ENCODE data around the gene FBXL3. TPM values are rescaled to one million over a fixed set of nuclear protein-coding genes. Genes with fewer than 3 reads are reported as not detected.

The FBXL3 gene, protein sequence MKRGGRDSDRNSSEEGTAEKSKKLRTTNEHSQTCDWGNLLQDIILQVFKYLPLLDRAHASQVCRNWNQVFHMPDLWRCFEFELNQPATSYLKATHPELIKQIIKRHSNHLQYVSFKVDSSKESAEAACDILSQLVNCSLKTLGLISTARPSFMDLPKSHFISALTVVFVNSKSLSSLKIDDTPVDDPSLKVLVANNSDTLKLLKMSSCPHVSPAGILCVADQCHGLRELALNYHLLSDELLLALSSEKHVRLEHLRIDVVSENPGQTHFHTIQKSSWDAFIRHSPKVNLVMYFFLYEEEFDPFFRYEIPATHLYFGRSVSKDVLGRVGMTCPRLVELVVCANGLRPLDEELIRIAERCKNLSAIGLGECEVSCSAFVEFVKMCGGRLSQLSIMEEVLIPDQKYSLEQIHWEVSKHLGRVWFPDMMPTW
- total RNA-seq (56.0 and 61.8 TPM in 2 replicates), polyA plus RNA-seq (33.0 and 48.5 TPM in 2 replicates), polyA minus RNA-seq (ENCODE audit: low replicate concordance) (12.2 and 15.1 TPM in 2 replicates)
- 25.7 and 34.9 TPM in 2 replicates for polyA plus RNA-seq (2012)

DNA sequence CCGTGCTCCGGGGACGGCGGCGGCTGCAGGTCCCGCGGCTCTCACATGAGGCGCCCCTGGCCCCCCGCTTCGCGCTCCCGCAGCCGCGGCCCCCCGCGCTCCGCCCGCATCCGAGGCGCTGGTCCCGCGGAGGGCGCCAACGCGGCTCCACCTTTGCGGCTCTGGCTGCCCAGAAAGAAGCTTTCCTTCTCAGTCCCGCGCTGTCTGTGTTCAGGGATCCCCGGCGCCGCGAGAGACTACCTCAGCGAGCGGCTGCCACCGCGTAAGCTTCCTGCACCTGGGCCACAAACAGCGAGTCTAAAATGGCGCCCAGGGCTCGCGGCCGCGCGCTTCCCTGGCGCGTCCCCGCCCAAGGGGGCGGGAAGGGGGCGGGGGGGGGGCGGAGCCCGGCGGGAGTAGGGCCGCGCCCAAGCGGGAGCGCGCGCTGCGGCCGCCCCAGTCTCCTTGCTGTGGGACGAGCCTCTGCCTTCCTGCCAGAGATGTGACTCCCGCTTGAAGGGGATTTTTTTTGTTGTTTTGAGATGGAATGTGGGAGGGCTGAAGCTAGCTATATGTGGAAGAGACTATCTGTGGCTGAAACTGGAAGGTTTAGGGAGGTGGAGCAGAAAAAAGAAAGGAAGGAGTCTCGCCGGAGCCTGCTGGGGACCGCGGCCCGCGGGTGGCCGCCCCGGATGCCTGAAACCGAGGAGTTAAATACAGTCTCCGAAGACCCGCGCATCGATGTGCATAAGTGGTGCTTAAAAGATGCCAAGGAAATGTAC, at the start of gene FBXL3:
Gene FBXL3 (minus strand): TSS at position 299 of the 761 bp plus-strand sequence. CDS start 5,299 bp downstream, outside the sequence.
- peaks cover 45% of the 10 kb centered on the region for H3K79me2 ChIP-seq (ENCODE audit: control insufficient read depth, insufficient read depth, low read length)

DNA sequence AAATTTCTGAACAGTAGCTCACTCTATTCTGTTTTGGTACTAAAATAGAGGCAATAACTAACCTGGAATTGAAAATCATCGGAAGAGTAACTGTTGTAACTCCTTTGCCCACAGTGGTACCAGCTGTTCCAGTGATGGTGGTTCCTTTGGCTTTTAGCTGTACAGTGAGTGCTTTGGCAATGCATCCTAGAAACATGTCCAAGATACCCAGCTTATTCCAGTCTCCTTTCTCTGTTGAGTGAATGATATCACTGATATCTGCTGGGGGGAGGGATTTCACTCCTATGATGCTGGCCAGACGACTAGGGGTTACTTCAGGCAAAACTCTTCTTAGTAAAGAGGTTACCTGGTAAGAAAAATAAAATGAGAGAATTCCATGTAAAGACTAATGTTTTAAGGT, 40.6 kb upstream of the FBXL3 start:
- TF ChIP-seq, protein P1, sequence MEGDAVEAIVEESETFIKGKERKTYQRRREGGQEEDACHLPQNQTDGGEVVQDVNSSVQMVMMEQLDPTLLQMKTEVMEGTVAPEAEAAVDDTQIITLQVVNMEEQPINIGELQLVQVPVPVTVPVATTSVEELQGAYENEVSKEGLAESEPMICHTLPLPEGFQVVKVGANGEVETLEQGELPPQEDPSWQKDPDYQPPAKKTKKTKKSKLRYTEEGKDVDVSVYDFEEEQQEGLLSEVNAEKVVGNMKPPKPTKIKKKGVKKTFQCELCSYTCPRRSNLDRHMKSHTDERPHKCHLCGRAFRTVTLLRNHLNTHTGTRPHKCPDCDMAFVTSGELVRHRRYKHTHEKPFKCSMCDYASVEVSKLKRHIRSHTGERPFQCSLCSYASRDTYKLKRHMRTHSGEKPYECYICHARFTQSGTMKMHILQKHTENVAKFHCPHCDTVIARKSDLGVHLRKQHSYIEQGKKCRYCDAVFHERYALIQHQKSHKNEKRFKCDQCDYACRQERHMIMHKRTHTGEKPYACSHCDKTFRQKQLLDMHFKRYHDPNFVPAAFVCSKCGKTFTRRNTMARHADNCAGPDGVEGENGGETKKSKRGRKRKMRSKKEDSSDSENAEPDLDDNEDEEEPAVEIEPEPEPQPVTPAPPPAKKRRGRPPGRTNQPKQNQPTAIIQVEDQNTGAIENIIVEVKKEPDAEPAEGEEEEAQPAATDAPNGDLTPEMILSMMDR (conservative IDR thresholded peaks at IDR 0.05 in 1 of 2, IDR thresholded peaks at IDR 0.05 in 1 of 2; ENCODE audit: low read depth in 1 of 2, low read length in 2 of 2): no peak
- no peak for TF ChIP-seq EZH2 (IDR thresholded peaks at IDR 0.05; ENCODE audit: low read length, missing control alignments)

More for the DNA sequence above, at the start of gene FBXL3:
- Histone ChIP-seq H3K4me1 (ENCODE audit: control insufficient read depth, extremely low read depth, insufficient read depth, low read length) (peaks cover 8% of the 10 kb centered on the region), H3K4me2 (ENCODE audit: extremely low read depth, insufficient read depth, low read length) (peak within 1 kb of the TSS; percentile 89), H3K36me3 (ENCODE audit: control insufficient read depth, insufficient read depth, low read length) (no peaks in the 10 kb centered on the region), H3K9me3 (ENCODE audit: control insufficient read depth, insufficient read depth, low read depth, low read length) (no peaks in the 10 kb centered on the region), H3K4me3 (replicated peaks in 1 of 4; ENCODE audit: control extremely low read depth in 1 of 4, insufficient read depth in 1 of 4, low read depth in 3 of 4, low read length in 4 of 4) (peak within 1 kb of the TSS; percentile 72 to 87 (median 84)), H3K9ac (ENCODE audit: insufficient read depth, low read length) (peak within 1 kb of the TSS; percentile 90), H3K27ac (ENCODE audit: insufficient read depth, low read length) (peak within 1 kb of the TSS; percentile 82), H3K27me3 (ENCODE audit: control insufficient read depth, insufficient read depth, low read length) (no peaks in the 10 kb centered on the region), H4K20me1 (ENCODE audit: control insufficient read depth, extremely low read depth, insufficient read depth, low read length) (peaks cover 3% of the 10 kb centered on the region), H2AFZ (ENCODE audit: low read length) (peak within 1 kb of the TSS; percentile 77)
- DNase-seq (ENCODE audit: low read depth in 2 of 2): peak; percentile 91
- TF ChIP-seq EZH2 (IDR thresholded peaks at IDR 0.05; ENCODE audit: low read length, missing control alignments): no peak
- TF ChIP-seq, protein P1 (conservative IDR thresholded peaks at IDR 0.05 in 1 of 2, IDR thresholded peaks at IDR 0.05 in 1 of 2; ENCODE audit: low read depth in 1 of 2, low read length in 2 of 2): no peak

More for the DNA sequence above, 40.6 kb upstream of the FBXL3 start:
- Histone ChIP-seq H3K4me3 (replicated peaks in 1 of 4; ENCODE audit: control extremely low read depth in 1 of 4, insufficient read depth in 1 of 4, low read depth in 3 of 4, low read length in 4 of 4) (no peak overlapping the region), H3K4me1 (ENCODE audit: control insufficient read depth, extremely low read depth, insufficient read depth, low read length) (no peaks in the 10 kb centered on the region), H3K9me3 (ENCODE audit: control insufficient read depth, insufficient read depth, low read depth, low read length) (no peaks in the 10 kb centered on the region), H2AFZ (ENCODE audit: low read length) (no peak overlapping the region), H3K79me2 (ENCODE audit: control insufficient read depth, insufficient read depth, low read length) (no peaks in the 10 kb centered on the region), H4K20me1 (ENCODE audit: control insufficient read depth, extremely low read depth, insufficient read depth, low read length) (no peaks in the 10 kb centered on the region), H3K36me3 (ENCODE audit: control insufficient read depth, insufficient read depth, low read length) (peaks cover 4% of the 10 kb centered on the region), H3K4me2 (ENCODE audit: extremely low read depth, insufficient read depth, low read length) (no peak overlapping the region), H3K27me3 (ENCODE audit: control insufficient read depth, insufficient read depth, low read length) (no peaks in the 10 kb centered on the region), H3K9ac (ENCODE audit: insufficient read depth, low read length) (no peak overlapping the region), H3K27ac (ENCODE audit: insufficient read depth, low read length) (no peak overlapping the region)
- DNase-seq (ENCODE audit: low read depth in 2 of 2): no peak
